GM18873 (cell line): ENCODE measurements around the gene PPIL4.

Experiments
- ATAC-seq: cut with Tn5 transposase; IDR thresholded peaks from one replicate; pipeline ENCODE4 v1.9.1; 2021; ENCODE audit warnings: mild to moderate bottlenecking, moderate library complexity, moderate number of reproducible peaks; ENCODE audit not compliant: unreplicated experiment, low FRiP score

PPIL4 gene

GRCh38 chr6:149487316-149487715 is 58.5 kb downstream of the PPIL4 start:
- no peak for ATAC-seq

DNA sequence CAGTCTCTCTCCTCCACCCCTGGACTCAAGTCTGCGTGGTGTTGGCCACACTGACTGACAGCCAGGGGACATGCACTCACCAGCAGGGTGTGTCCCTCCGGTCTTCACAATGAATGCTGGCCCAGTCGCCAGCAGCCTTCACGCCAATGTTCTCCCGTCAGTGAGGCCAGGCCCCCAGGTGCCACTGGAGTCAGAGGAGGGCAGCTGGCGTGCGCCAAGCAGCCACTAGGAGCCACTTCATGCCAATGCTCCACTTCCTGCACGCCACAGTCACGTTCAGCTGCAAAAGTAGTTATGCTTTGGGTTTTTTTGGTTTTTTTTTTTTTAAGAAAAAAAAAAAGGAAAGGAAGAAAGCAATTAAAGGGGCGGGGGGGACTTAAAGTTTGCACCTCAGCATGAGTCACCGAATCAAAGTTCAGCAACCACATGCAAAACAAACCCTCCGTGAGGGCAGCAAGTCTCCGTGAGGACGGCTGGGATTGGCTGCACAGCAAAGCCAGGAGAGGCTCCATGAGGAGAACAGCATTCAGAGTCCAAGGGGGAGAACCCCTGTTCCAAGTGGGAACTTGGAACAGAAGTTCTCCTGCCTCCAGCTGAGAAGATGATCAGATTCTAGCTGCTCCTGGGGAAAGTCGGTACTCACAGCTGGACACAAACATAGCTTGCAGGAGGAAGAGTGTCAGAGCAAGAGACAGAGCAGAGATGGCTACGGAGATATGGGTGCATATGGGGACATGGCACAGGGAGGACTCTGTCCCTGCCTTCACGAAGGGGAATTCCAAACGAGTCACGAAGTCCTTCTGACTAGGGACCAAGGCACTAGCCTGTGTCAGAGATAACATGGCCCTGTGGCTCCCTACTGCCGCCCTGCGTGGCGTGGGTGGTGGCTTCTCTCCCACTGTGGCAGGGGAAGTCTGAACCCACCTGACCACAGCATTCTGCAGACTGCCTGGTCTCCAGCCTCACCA is 60.8 kb downstream of the PPIL4 start, which contains the start of gene ZC3H12D:
TSS of gene ZC3H12D (minus strand) at position 282 of the 968 bp plus-strand sequence. CDS start 10,471 bp downstream, outside the sequence.
- ATAC-seq: peak; percentile 36

DNA sequence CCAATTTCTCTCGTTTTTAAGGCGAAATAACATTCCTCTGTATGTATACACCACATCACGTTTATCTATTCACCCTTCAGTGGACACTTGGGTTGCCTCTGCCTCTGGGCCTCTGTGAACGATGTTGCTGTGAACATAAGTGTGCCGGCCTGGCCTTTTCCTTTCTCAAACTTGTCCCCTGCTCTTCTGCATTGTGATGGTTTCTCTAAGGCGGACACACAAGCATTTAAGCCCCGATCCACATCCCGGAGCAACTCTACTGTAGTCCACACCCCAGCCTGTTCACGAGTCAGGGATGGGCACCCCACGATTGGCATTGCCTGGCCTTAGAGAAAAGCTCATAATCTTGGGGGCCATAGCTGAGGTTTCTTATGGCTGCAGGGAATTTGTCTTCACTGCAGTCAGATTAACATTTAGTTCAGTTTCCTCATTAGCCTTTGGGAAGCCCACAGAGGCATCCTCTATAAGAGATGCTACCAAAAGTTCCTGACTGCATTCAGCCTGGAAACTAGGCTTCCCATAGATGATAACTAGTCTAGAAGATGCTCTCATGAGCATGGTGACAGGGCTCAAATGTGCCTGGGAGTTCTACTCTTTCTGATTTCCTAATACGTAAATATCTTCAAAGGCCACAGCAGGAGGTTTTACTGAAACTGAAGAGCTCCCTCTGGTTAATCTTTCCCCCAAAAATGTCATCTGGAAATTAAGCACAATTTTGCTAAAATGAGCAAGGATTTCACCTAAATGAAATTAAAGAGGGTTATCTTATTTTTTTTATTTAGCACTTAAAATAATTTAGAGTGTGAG is 61.8 kb downstream of the PPIL4 start:
- no peak for ATAC-seq

DNA sequence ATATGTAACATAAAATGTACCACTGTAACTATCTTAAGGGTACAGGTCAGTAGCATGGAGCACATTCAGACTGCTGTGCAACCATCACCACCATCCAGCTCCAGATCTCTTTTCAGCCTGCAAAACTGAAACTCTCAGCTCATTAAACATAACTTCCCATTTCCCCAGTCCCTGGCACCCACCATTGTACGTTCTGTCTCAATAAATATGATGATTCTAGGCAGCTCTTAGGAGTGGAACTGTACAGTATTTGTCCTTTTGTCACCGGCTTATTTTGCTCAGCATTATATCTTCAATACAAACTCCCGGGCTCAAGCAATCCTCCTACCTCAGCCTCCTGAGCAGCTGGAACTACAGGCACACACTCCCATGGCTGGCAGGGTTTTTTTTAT is 62.5 kb downstream of the PPIL4 start:
- ATAC-seq: no peak

- ATAC-seq: no peak
Measured at GRCh38 chr6:149482545-149483333, 63.1 kb downstream of the PPIL4 start.

DNA sequence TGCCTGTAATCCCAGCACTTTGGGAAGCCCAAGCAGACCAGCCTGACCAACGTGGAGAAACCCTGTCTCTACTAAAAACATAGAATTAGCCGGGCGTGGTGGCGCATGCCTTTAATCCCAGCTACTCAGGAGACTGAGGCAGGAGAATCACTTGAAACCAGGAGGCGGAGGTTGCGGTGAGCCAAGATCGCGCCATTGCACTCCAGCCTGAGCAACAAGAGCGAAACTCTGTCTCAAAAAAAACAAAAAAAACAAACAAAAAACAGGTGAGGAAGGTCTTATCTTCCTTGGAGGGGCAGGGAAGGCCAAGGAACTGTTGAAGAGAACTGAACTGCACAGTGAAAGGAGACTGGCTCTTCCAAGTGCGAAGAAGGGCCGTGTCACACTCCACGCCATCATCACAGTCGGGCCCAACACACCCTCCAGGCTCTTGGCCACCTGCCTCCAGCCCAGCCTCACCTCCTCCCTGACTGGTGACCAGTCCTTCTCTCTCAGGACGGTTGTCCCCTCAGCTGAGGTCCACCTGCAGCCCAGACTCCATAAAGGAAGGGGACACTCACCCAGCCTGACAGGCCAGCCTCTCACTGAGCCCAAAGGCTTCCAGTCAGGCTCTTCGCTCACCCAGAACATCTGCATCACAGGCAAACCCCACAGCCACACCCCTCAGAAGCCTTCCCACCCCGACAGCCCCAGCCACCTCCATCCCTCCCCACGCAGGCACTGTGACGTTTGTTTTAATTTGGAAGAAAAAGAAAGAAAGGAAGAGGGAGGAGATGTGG is 65.2 kb downstream of the PPIL4 start:
- no peak for ATAC-seq

- ATAC-seq: no peak
Measured at GRCh38 chr6:149478631-149479314, 67.1 kb downstream of the PPIL4 start.

- ATAC-seq: no peak
Measured at GRCh38 chr6:149477544-149477943, 68.3 kb downstream of the PPIL4 start.

DNA sequence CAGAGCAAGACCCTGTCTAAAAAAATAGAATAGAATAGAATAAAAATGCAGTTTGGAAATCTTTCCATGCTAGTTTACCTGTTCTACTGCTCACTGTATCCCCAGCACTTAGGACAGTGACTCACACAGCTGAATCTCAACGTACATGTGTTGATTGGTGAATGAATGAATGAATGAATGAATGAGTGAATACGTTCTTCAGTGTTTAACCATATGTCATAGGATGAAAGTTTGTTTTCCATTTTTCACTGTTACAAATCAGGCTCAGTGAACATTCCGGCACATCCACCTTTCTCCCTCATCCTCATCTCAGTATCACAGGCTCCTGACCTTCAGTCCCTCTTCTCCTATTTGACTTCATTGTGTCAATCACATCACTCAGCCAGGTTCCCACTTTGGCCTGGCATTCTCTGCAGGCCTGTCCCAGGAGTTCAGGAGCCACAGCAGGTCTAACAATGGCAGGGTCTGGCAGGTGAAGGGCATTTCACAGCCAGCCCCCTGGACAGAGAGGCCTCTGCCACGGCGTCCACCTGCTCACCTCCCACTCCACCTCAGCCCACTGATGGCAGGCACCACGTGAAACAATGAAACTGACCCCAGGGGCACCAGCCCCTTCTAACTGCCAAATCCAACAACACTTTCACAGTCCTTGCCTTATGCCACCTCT is 68.9 kb downstream of the PPIL4 start:
- no peak for ATAC-seq

DNA sequence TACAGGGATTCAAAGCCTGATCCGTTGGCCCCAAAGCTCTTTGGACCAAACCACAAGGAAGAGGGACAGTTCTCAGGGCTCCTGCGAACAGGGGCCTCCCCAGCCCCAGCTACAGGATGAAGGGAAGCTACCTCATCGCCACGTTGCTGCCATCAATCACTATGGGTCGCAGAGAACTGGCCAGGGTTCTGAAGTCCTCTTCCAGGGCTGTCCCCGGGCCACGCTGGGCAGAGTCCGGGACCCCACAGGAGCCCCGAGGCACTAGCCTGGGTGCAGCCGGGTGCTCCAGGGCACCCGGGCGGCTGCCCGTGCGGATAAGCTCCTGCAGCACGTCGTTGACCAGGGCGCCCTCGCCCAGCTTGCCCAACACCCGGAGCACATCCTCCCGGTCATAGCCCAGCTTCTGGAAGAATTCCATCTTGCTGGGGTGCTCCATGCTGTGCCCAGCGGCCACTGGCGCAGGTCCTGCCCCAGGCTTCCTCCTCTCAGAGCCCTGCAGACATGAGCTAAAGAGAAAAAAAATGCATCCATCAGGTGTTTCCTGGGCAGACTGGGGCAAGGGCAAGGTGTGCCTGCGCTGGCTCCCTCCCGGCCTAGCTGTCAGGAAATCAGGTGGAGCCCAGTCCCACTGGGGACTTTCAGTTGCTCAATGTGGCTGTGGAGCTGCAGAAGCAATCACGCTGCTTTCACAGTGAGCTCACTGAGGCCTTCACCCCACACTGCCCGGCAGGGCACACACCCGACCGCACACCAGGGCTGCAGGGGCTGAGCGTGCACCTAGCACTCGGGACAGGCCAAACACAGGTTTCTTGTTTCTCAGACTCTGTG is 71.5 kb downstream of the PPIL4 start:
- no peak for ATAC-seq

- ATAC-seq: no peak
Measured at GRCh38 chr6:149473080-149474052, 72.5 kb downstream of the PPIL4 start.

GRCh38 chr6:149472241-149472640 is 73.6 kb downstream of the PPIL4 start:
- no peak for ATAC-seq

DNA sequence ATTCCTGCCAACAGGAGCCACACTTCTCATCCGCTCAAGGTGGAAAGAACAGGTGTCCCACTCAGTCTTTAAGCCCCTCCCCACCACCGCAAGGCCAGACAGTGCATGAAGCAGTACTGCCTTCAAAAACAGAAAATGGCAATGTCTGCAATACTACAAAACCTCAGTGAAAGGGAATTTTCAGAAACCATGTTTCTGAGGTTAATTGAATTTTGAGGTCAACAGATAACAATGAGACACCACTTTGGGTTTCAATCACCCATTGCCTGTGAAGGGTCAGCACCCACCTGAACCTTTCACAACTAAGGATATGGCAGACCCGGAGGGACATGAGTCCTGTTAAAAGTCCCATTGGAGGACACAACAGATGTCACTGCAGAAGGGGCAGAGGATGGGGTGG is 74.0 kb downstream of the PPIL4 start:
- no peak for ATAC-seq

- no peak for ATAC-seq
Measured at GRCh38 chr6:149470948-149471347, 74.9 kb downstream of the PPIL4 start.

DNA sequence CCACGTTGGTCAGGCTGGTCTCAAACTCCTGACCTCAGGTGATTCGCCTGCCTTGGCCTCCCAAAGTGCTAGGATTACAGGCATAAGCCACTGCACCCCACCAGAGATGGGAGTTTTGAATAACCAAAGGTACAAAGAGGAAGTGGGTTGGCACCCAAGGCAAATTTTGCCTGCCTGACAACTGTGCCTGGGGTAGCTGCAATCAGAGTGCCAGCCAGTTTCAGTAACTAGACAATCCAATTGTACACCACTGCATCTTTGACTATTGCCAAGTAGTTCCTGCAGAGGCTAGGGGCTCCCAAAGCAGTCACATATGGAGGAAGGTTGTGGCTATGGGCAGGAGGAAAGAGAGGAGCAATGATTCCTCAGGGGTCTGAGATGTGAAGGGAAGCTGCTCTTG is 77.7 kb downstream of the PPIL4 start:
- ATAC-seq: no peak

DNA sequence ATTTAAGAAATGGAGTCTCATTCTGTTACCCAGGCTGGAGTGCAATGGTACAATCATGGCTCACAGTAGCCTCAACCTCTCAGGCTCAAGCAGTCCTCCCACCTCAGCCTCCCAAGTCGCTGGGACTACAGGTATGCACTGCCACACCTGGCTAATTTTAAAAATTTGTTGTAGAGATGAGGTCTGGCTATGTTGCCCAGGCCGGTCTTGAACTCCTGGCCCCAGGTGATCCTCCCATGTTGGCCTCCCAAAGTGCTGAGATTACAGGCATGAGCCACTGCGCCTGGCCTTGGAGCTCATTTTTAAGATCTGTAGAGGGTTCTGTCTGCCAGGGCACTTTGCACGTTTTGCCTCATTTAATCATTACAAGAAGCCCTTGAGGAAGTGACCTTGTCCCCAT is 78.6 kb downstream of the PPIL4 start:
- no peak for ATAC-seq

DNA sequence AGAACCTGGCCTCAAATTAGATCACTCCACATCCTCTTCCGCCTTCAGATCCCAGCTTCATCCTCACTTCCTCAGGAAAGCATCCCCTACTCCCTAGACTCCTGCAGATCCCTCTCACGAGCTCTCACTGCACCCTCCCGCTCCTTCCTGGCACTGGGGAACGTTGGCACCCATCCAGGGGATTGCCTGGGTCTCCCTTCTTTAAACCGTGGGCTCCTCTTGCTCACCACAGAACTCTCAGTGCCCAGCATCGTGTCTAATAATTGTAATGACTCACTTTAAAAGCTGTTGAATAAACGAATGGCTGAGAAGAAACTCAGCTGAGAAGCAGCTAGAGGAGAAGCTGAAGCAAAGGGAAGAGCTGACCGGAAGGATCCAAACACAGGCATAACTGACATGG is 81.4 kb downstream of the PPIL4 start:
- ATAC-seq: no peak
